ENCODE data around the gene SHOX. TPM values are rescaled to one million over a fixed set of nuclear protein-coding genes. Genes with fewer than 3 reads are reported as not detected.
"Not testable (repeated sequence)": the region's sequence is repeated elsewhere in the genome, so short reads cannot be mapped to it uniquely, and the experiment has no call there.

The SHOX gene
- total and polyA plus RNA-seq, 12 donors = not detected

- Histone ChIP-seq H3K36me3 (no peaks in the 10 kb centered on the region), H3K9me3 (no peaks in the 10 kb centered on the region), H3K4me3 (no peak overlapping the region), H3K27me3 (peaks cover 11 to 74% (median 66%) of the 10 kb centered on the region in 7 donors), H3K4me1 (peaks cover 0 to 14% (median 5%) of the 10 kb centered on the region in 9 donors), H3K27ac (no peak overlapping the region)
- 12% methylated on average over 12 of the region's 12 CpGs for WGBS, 2 donors
- ATAC-seq (no peak), DNase-seq (no peak)
- intact Hi-C loops (cut with DNase I) = no loop called here
- TF ChIP-seq, protein P1, sequence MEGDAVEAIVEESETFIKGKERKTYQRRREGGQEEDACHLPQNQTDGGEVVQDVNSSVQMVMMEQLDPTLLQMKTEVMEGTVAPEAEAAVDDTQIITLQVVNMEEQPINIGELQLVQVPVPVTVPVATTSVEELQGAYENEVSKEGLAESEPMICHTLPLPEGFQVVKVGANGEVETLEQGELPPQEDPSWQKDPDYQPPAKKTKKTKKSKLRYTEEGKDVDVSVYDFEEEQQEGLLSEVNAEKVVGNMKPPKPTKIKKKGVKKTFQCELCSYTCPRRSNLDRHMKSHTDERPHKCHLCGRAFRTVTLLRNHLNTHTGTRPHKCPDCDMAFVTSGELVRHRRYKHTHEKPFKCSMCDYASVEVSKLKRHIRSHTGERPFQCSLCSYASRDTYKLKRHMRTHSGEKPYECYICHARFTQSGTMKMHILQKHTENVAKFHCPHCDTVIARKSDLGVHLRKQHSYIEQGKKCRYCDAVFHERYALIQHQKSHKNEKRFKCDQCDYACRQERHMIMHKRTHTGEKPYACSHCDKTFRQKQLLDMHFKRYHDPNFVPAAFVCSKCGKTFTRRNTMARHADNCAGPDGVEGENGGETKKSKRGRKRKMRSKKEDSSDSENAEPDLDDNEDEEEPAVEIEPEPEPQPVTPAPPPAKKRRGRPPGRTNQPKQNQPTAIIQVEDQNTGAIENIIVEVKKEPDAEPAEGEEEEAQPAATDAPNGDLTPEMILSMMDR (IDR thresholded peaks at IDR 0.05) = no peak
These were observed 5.4 kb upstream of the SHOX start for GRCh38 chrX:625137-625691.

DNA sequence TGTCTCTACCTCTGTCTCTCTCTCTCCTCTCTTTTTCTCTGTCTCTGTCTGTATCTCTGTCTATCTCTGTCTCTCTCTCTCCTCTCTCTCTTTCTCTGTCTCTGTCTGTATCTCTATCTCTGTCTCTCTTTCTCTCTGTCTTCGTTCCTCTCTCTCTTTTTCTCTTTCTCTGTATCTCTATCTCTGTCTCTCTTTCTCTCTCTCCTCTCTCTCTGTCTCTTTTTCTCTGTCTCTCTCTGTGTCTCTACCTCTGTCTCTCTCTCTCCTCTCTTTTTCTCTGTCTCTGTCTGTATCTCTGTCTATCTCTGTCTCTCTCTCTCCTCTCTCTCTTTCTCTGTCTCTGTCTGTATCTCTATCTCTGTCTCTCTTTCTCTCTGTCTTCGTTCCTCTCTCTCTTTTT lies 4.5 kb upstream of the SHOX start:
- Histone ChIP-seq H3K27me3 (peaks cover 12 to 77% (median 67%) of the 10 kb centered on the region in 7 donors), H3K4me1 (peaks cover 0 to 16% (median 5%) of the 10 kb centered on the region in 9 donors)
- H3K9me3 ChIP-seq; DNase-seq; H3K27ac ChIP-seq; H3K36me3 ChIP-seq; intact Hi-C loops (cut with DNase I); ATAC-seq; H3K4me3 ChIP-seq: not testable (repeated sequence)
- 41 to 43% methylated on average over 2 of the region's 2 CpGs for WGBS, 2 donors

DNA sequence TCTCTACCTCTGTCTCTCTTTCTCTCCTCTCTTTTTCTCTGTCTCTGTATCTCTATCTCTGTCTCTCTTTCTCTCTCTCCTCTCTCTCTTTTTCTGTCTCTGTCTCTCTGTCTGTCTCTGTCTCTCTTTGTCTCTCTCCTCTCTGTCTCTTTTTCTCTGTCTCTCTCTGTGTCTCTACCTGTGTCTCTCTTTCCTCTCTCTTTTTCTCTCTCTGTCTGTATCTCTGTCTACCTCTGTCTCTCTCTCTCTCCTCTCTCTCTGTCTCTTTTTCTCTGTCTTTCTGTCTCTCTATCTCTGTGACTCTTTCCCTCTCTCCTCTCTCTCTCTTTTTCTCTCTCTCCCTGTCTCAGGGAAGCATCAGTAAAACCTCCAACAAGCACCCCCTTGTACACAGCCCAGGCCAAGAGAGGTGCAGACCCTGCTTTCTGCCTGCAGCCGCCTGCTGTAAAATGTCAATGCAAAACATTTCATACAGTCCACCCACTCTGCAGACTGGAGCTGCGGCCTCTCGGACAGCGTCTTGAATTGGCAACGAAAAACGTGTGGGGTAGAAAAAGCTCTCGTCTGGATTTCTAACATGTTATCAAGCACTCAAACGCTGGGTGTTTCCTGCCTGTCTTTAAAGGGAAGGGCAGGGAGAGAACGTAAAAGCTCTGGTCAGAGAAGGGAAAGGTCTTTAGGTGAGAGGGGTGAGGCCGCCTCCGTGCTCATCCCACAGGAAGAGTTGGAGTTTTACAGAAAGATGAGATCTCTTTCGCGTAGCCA lies 3.7 kb upstream of the SHOX start:
- WGBS, 2 donors = 3 to 4% methylated on average over 13 of the region's 13 CpGs
- no peak for ATAC-seq
- H3K27me3 ChIP-seq = peaks cover 11 to 78% (median 68%) of the 10 kb centered on the region in 7 donors
- no peak for DNase-seq
- no peak overlapping the region for H3K4me3 ChIP-seq
- TF ChIP-seq, protein P1 (IDR thresholded peaks at IDR 0.05) = no peak
- intact Hi-C loops (cut with DNase I) = no loop called here
- H3K4me1 ChIP-seq = peaks cover 0 to 18% (median 5%) of the 10 kb centered on the region in 9 donors
- no peaks in the 10 kb centered on the region for H3K36me3 ChIP-seq
- no peaks in the 10 kb centered on the region for H3K9me3 ChIP-seq
- H3K27ac ChIP-seq = no peak overlapping the region

- H3K36me3 ChIP-seq = no peaks in the 10 kb centered on the region
- H3K4me1 ChIP-seq = peaks cover 0 to 18% (median 5%) of the 10 kb centered on the region in 9 donors
- no peak overlapping the region for H3K27ac ChIP-seq
- no peak overlapping the region for H3K4me3 ChIP-seq
- TF ChIP-seq, protein P1 (IDR thresholded peaks at IDR 0.05) = no peak
- 4 to 6% methylated on average over 15 of the region's 15 CpGs for WGBS, 2 donors
- H3K27me3 ChIP-seq = peaks cover 11 to 80% (median 71%) of the 10 kb centered on the region in 7 donors
- intact Hi-C loops (cut with DNase I) = no loop called here
- DNase-seq (no peak), ATAC-seq (no peak)
- no peaks in the 10 kb centered on the region for H3K9me3 ChIP-seq
These were observed 3.0 kb upstream of the SHOX start for GRCh38 chrX:627510-627981.

DNA sequence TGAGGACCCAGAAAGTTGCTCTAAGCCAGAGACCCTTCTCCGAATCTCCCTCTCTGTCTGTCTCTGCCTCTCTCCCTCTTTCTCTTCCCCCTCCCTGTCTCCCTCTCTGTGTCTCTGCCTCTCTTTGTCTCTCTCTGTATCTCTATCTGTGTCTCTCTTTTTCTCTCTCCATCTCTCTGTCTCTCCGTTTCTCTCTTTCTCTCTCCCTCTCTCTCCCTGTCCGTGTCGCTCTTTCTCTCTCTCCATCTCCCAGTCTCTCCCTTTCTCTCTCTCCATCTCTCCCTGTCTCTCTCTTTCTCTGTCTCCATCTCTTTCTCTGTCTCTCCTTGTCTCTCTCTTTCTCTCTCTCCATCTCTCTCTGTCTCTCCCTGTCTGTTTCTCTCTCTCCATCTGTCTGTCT lies 2.6 kb upstream of the SHOX start:
- TF ChIP-seq, protein P1 (IDR thresholded peaks at IDR 0.05) = no peak
- ATAC-seq (no peak), DNase-seq (no peak)
- Histone ChIP-seq H3K4me1 (peaks cover 0 to 18% (median 5%) of the 10 kb centered on the region in 9 donors), H3K36me3 (no peaks in the 10 kb centered on the region), H3K27me3 (peaks cover 11 to 84% (median 75%) of the 10 kb centered on the region in 7 donors), H3K4me3 (no peak overlapping the region), H3K27ac (no peak overlapping the region), H3K9me3 (no peaks in the 10 kb centered on the region)
- 4 to 6% methylated on average over 4 of the region's 4 CpGs for WGBS, 2 donors
- intact Hi-C loops (cut with DNase I) = no loop called here

All from heart right ventricle (tissue), 16 donors.